B cell (primary cell): Measurements from ENCODE around the gene NHS. TPM values are rescaled to one million over a fixed set of nuclear protein-coding genes. Genes with fewer than 3 reads are reported as not detected.

Experiments
- ATAC-seq: fragments of 200-7000 bp; cut with Tn5 transposase; one replicate; pipeline ENCODE4 v1.10.0; 2021; ENCODE audit warnings: low read depth, mild to moderate bottlenecking, moderate number of reproducible peaks, moderate library complexity
- CTCF ChIA-PET: fragments of 350-600 bp; sonication (Branson Sonifier 250); formaldehyde crosslinking; loops from one replicate; lab custom pipeline; 2021; ENCODE audit warnings: antibody characterized with exemption, inconsistent platforms; lab: Charles Lee
- POLR2A ChIA-PET: fragments of 350-600 bp; sonication (Branson Sonifier 250); formaldehyde crosslinking; loops from one replicate; lab custom pipeline; 2021; ENCODE audit warnings: antibody characterized with exemption; lab: Charles Lee
- DNase-seq: peaks from one replicate; pipeline ENCODE4 v3.0.0; 2013
- H2AFZ ChIP-seq: 2 replicates; pipeline ENCODE4 v1.6.1; 2012; ENCODE audit warnings: mild to moderate bottlenecking, low read depth, low read length; ENCODE audit not compliant: insufficient read depth, poor library complexity, severe bottlenecking
- H3K27ac ChIP-seq, 2 donors: 1 replicate in 1 of 2; 2 replicates in 1 of 2; pipeline ENCODE4 v1.5.1; 2012 to 2013; ENCODE audit warnings: low read length in 2 of 2, mild to moderate bottlenecking in 2 of 2, moderate library complexity in 1 of 2
- H3K27me3 ChIP-seq, 4 experiments: fragments of 200-600 bp in 1 of 4; sonication (generic) in 1 of 4; replicated peaks in 1 of 4; 1 replicate in 2 of 4; 2 replicates in 2 of 4; pipeline versions ENCODE4 v1.6.1 to v1.7.0; 2013 to 2016; ENCODE audit warnings: low read length in 3 of 4, mild to moderate bottlenecking in 2 of 4, mixed read lengths in 1 of 4, moderate library complexity in 1 of 4; ENCODE audit not compliant: insufficient read depth in 4 of 4, control insufficient read depth in 3 of 4; ENCODE audit errors: control extremely low read depth in 1 of 4
- H3K36me3 ChIP-seq, 2 experiments: replicated peaks in 1 of 2; 1 replicate in 1 of 2; 2 replicates in 1 of 2; pipeline versions ENCODE4 v1.6.1 to v1.7.1; 2013; ENCODE audit warnings: low read length in 1 of 2; ENCODE audit not compliant: insufficient read depth in 2 of 2, control insufficient read depth in 1 of 2; ENCODE audit errors: control extremely low read depth in 1 of 2, extremely low read depth in 1 of 2
- H3K4me1 ChIP-seq, 2 donors: fragments of 200-600 bp in 1 of 2; sonication (generic) in 1 of 2; 1 replicate in 1 of 2; 2 replicates in 1 of 2; pipeline versions ENCODE4 v1.5.1 to v1.6.1; 2013 to 2017; ENCODE audit warnings: low read length in 2 of 2; ENCODE audit not compliant: control insufficient read depth in 2 of 2, insufficient read depth in 2 of 2
- H3K4me2 ChIP-seq: replicated peaks from 2 replicates; pipeline ENCODE3; 2012; ENCODE audit warnings: mild to moderate bottlenecking, low read depth, low read length; ENCODE audit not compliant: poor library complexity, severe bottlenecking
- H3K4me3 ChIP-seq, 5 experiments: fragments of 200-600 bp in 1 of 5; sonication (generic) in 1 of 5; 1 replicate in 3 of 5; 2 replicates in 2 of 5; pipeline versions ENCODE4 v1.5.1 to v1.7.0; 2011 to 2016; ENCODE audit warnings: low read length in 4 of 5, mild to moderate bottlenecking in 4 of 5, low read depth in 2 of 5, control low read depth in 1 of 5, moderate library complexity in 1 of 5; ENCODE audit not compliant: insufficient read depth in 1 of 5; ENCODE audit errors: control extremely low read depth in 1 of 5, extremely low read depth in 1 of 5
- H3K79me2 ChIP-seq: fragments of 200-600 bp; sonication (generic); one replicate; pipeline ENCODE4 v1.6.0; 2016; ENCODE audit warnings: low read length; ENCODE audit not compliant: control insufficient read depth, insufficient read depth
- H3K9ac ChIP-seq: fragments of 200-600 bp; sonication (generic); 2 replicates; pipeline ENCODE4 v1.6.1; 2017; ENCODE audit warnings: mild to moderate bottlenecking, low read length, moderate library complexity
- H3K9me3 ChIP-seq, 3 donors: one replicate each; pipeline versions ENCODE4 v1.6.1 to v1.7.1; 2013; ENCODE audit warnings: low read length in 2 of 3; ENCODE audit not compliant: control insufficient read depth in 2 of 3, insufficient read depth in 1 of 3; ENCODE audit errors: control extremely low read depth in 1 of 3
- H4K20me1 ChIP-seq: 2 replicates; pipeline ENCODE4 v1.6.0; 2012; ENCODE audit warnings: mild to moderate bottlenecking, low read length; ENCODE audit not compliant: insufficient read depth, control insufficient read depth, poor library complexity, severe bottlenecking
- H3K27ac Mint-ChIP-seq: one replicate; pipeline ENCODE4 v1.8.0; 2021; ENCODE audit warnings: mixed read lengths
- H3K27me3 Mint-ChIP-seq: one replicate; pipeline ENCODE4 v1.8.0; 2021; ENCODE audit warnings: mixed read lengths
- H3K4me1 Mint-ChIP-seq: one replicate; pipeline ENCODE4 v1.8.0; 2021; ENCODE audit warnings: mixed read lengths
- H3K4me3 Mint-ChIP-seq: one replicate; pipeline ENCODE4 v1.8.0; 2021; ENCODE audit warnings: mixed read lengths
- H3K9me3 Mint-ChIP-seq: one replicate; pipeline ENCODE4 v1.8.0; 2022; ENCODE audit warnings: mixed read lengths; ENCODE audit not compliant: insufficient read depth
- EZH2 ChIP-seq: IDR thresholded peaks from 2 replicates; pipeline ENCODE4 v1.6.1; 2012; ENCODE audit warnings: borderline replicate concordance, low read depth, mild to moderate bottlenecking, moderate library complexity, low read length; ENCODE audit not compliant: insufficient read depth, poor library complexity, severe bottlenecking
- WGBS: methylation state at CpG from one replicate; pipeline ENCODE4 v1.1.5; 2013; ENCODE audit warnings: missing lambda C conversion rate; ENCODE audit not compliant: insufficient coverage; 5-methylcytosine and 5-hydroxymethylcytosine counted together
- intact Hi-C: fragments of 100-400 bp; cut with micrococcal nuclease; formaldehyde crosslinking; loops from one replicate; pipeline ENCODE4 v1.10.0; 2022
- polyA plus RNA-seq: library from polyadenylated mRNA; depleted of rRNA; stranded (reverse); fragments of >200 nt; gene quantifications from 2 replicates; pipeline ENCODE4 v1.2.3, GENCODE V29; 2012
- total RNA-seq, 2 donors: library from RNA; stranded (reverse); fragments of 120-200 nt in 1 of 2; gene quantifications; 1 replicate in 1 of 2; 2 replicates in 1 of 2; pipeline versions ENCODE4 v1.2.3 to v1.2.4, GENCODE V29; 2013 to 2022
- TF ChIP-seq, protein P1 (sequence below): fragments of 200-600 bp; IDR thresholded peaks from one replicate; pipeline ENCODE4 v1.8.0; 2022; ENCODE audit warnings: antibody characterized with exemption, mild to moderate bottlenecking

Gene NHS
- total and polyA plus RNA-seq, 2 donors (not counting 1 experiment from before 2014, with no cell fraction given), result not detected

DNA sequence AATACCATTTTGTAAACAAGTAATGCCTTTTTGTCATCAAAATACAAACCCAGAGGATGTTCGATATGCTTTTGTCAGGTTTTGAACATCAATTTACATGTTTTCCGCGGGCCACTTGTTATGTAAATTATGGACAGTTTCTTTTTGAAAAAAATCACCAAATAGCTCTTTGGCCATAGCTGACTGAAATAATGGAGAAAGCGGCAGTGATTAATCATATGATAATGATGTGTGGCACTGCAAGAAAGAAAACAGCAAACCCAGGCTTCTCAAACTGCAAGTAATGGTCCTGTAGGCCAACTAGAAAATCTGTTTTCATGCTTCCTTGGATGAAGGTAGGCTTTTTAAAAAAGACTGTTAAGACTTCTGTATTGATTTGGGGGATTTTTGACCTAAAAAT, 346.7 kb downstream of the NHS start:
- TF ChIP-seq EZH2, result no peak
- TF ChIP-seq, protein P1, sequence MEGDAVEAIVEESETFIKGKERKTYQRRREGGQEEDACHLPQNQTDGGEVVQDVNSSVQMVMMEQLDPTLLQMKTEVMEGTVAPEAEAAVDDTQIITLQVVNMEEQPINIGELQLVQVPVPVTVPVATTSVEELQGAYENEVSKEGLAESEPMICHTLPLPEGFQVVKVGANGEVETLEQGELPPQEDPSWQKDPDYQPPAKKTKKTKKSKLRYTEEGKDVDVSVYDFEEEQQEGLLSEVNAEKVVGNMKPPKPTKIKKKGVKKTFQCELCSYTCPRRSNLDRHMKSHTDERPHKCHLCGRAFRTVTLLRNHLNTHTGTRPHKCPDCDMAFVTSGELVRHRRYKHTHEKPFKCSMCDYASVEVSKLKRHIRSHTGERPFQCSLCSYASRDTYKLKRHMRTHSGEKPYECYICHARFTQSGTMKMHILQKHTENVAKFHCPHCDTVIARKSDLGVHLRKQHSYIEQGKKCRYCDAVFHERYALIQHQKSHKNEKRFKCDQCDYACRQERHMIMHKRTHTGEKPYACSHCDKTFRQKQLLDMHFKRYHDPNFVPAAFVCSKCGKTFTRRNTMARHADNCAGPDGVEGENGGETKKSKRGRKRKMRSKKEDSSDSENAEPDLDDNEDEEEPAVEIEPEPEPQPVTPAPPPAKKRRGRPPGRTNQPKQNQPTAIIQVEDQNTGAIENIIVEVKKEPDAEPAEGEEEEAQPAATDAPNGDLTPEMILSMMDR, result no peak
- Histone ChIP-seq H3K27me3 (peaks cover 0 to 4% (median 0%) of the 10 kb centered on the region in 4 experiments), H3K79me2 (no peaks in the 10 kb centered on the region), H4K20me1 (no peaks in the 10 kb centered on the region), H3K9ac (no peak overlapping the region), H3K36me3 (no peaks in the 10 kb centered on the region), H3K4me1 (no peaks in the 10 kb centered on the region), H3K4me2 (no peak overlapping the region), H3K9me3 (no peaks in the 10 kb centered on the region), H3K27ac (no peak overlapping the region), H2AFZ (no peak overlapping the region), H3K4me3 (no peak overlapping the region)
- H3K9me3 Mint-ChIP-seq, result no peaks in the 10 kb centered on the region
- DNase-seq (no peak), ATAC-seq (no peak)
- WGBS, result no CpG with 5 or more reads among the region's 4 CpGs
- intact Hi-C loops, result no loop called here
- POLR2A ChIA-PET, result no interaction called here
- peaks cover 7% of the 10 kb centered on the region for H3K27me3 Mint-ChIP-seq
- CTCF ChIA-PET, result no interaction called here
- H3K4me1 Mint-ChIP-seq, result no peaks in the 10 kb centered on the region
- no peak overlapping the region for H3K4me3 Mint-ChIP-seq
- no peak overlapping the region for H3K27ac Mint-ChIP-seq

DNA sequence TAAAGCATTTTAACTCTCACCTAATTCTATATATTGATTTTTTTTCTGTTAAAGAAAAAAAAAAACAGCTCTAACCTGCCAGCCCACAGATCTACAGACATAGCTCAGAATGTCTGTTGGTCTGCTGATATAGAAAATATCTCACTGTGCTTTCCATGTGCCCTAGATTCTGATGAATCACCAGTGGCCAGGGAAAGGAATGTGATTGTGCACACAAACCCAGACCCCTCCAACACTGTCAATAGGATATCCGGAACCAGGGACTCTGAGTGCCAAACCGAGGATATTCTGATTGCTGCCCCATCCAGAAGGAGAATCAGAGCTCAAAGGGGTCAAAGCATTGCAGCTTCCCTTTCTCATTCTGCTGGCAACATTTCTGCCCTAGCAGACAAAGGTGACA, 350.2 kb downstream of the NHS start:
- H3K4me3 ChIP-seq, result no peak overlapping the region
- DNase-seq (no peak), ATAC-seq (no peak)
- no peak overlapping the region for H3K4me3 Mint-ChIP-seq
- POLR2A ChIA-PET, result no interaction called here
- no peaks in the 10 kb centered on the region for H3K4me1 ChIP-seq
- WGBS, result 100% methylated on average over 2 of the region's 2 CpGs
- CTCF ChIA-PET, result no interaction called here
- no peaks in the 10 kb centered on the region for H3K4me1 Mint-ChIP-seq
- H3K9me3 ChIP-seq, result no peaks in the 10 kb centered on the region
- H3K27ac ChIP-seq, result no peak overlapping the region
- H3K27ac Mint-ChIP-seq, result no peak overlapping the region
- H3K9ac ChIP-seq, result no peak overlapping the region
- H3K79me2 ChIP-seq, result no peaks in the 10 kb centered on the region
- intact Hi-C loops, result no loop called here
- TF ChIP-seq, protein P1, result no peak
- TF ChIP-seq EZH2, result no peak
- no peak overlapping the region for H2AFZ ChIP-seq
- H3K36me3 ChIP-seq, result no peaks in the 10 kb centered on the region
- no peaks in the 10 kb centered on the region for H3K9me3 Mint-ChIP-seq
- peaks cover 0 to 4% (median 0%) of the 10 kb centered on the region in 4 experiments for H3K27me3 ChIP-seq
- H4K20me1 ChIP-seq, result no peaks in the 10 kb centered on the region
- peaks cover 17% of the 10 kb centered on the region for H3K27me3 Mint-ChIP-seq
- no peak overlapping the region for H3K4me2 ChIP-seq
